ENCODE measurements around the gene KCTD13. TPM values are rescaled to one million over a fixed set of nuclear protein-coding genes. Genes with fewer than 3 reads are reported as not detected.

KCTD13 gene
- total and polyA plus RNA-seq, 10 of the 15 experiments (the other 5 are each of a cell fraction or from before 2014, with no cell fraction given) = 3.3 to 29.2 (median 12.5) TPM

DNA sequence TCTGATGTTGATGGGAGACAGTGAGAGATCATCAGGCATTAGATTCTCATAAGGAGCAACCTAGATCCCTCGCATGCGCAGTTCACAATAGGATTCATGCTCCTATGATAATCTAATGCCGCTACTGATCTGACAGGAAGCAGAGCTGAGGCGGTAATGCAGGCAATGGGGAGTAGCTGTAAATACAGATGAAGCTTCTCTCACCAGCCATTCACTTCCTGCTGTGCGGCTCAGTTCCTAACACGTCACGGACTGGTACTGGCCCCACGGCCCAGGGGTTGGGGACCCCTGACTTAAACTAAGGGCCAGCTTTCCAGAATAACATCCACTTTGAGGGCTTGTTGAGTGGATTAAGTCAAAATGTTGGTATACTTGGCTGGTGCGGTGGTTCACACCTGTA, 33.3 kb upstream of the KCTD13 start (continued):
- no peak for TF ChIP-seq NFYB (IDR thresholded peaks at IDR 0.05; ENCODE audit: insufficient read depth, low read depth, low read length)
- TF ChIP-seq HDGF (IDR thresholded peaks at IDR 0.05) = no peak
- no peak for TF ChIP-seq NFXL1 (IDR thresholded peaks at IDR 0.05; ENCODE audit: borderline replicate concordance)
- TF ChIP-seq NR2F1 (conservative IDR thresholded peaks at IDR 0.05) = no peak
- no peak for TF ChIP-seq MEF2B (IDR thresholded peaks at IDR 0.05; ENCODE audit: partially characterized antibody, poor library complexity, severe bottlenecking)

DNA sequence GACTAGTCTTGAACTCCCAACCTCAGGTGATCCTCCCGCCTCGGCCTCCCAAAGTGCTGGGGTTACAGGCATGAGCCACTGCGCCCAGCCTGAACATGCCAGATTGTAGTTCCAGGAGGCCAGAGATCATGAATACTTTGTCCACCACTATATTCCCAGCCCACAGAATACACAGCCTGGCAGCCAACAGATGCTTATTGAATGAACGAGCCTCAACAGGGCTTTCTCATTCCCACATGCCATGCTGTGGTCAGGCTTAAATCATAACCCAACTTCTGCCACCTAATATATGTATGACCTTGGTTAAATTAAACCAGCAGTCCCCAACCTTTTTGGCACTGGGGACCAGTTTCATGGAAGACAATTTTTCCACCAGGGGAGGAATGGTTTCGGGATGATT, 32.7 kb upstream of the KCTD13 start:
- ATAC-seq (no peak), DNase-seq (ENCODE audit: low read depth, low spot score) (no peak), FAIRE-seq (no peak)
- no peak for TF ChIP-seq EP300 (IDR thresholded peaks at IDR 0.05; ENCODE audit: borderline replicate concordance in 1 of 2, control insufficient read depth in 1 of 2, low read depth in 2 of 2, low read length in 2 of 2)
- no peak for TF ChIP-seq ZNF207 (IDR thresholded peaks at IDR 0.05; ENCODE audit: borderline replicate concordance)
- no peak for TF ChIP-seq NFXL1 (IDR thresholded peaks at IDR 0.05; ENCODE audit: borderline replicate concordance)
- TF ChIP-seq CEBPB (IDR thresholded peaks at IDR 0.05; ENCODE audit: borderline replicate concordance in 1 of 2, low read depth in 2 of 2, low read length in 2 of 2) = no peak
- TF ChIP-seq, protein P1, sequence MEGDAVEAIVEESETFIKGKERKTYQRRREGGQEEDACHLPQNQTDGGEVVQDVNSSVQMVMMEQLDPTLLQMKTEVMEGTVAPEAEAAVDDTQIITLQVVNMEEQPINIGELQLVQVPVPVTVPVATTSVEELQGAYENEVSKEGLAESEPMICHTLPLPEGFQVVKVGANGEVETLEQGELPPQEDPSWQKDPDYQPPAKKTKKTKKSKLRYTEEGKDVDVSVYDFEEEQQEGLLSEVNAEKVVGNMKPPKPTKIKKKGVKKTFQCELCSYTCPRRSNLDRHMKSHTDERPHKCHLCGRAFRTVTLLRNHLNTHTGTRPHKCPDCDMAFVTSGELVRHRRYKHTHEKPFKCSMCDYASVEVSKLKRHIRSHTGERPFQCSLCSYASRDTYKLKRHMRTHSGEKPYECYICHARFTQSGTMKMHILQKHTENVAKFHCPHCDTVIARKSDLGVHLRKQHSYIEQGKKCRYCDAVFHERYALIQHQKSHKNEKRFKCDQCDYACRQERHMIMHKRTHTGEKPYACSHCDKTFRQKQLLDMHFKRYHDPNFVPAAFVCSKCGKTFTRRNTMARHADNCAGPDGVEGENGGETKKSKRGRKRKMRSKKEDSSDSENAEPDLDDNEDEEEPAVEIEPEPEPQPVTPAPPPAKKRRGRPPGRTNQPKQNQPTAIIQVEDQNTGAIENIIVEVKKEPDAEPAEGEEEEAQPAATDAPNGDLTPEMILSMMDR (IDR thresholded peaks at IDR 0.05 in 2 of 3, conservative IDR thresholded peaks at IDR 0.05 in 1 of 3; ENCODE audit: control insufficient read depth in 2 of 3, extremely low read depth in 1 of 3, insufficient read depth in 1 of 3, low read depth in 3 of 3, low read length in 3 of 3) = no peak
- TF ChIP-seq POLR2AphosphoS5 (IDR thresholded peaks at IDR 0.05; ENCODE audit: low read length) = no peak
- TF ChIP-seq CREB1 (IDR thresholded peaks at IDR 0.05; ENCODE audit: low read depth) = no peak
- TF ChIP-seq TAF1 (IDR thresholded peaks at IDR 0.05; ENCODE audit: borderline replicate concordance, low read depth, low read length) = no peak
- no peak for TF ChIP-seq SIN3A (IDR thresholded peaks at IDR 0.05; ENCODE audit: low read depth, low read length)
- TF ChIP-seq ZNF274 (IDR thresholded peaks at IDR 0.05; ENCODE audit: insufficient read depth, insufficient read length) = no peak
- TF ChIP-seq ZBTB40 (IDR thresholded peaks at IDR 0.05; ENCODE audit: borderline replicate concordance) = no peak
- no peak for TF ChIP-seq MYC (IDR thresholded peaks at IDR 0.05; ENCODE audit: insufficient read depth, insufficient read length, insufficient replicate concordance, low read length, severe bottlenecking)
- no peak for TF ChIP-seq NRF1 (conservative IDR thresholded peaks at IDR 0.05; ENCODE audit: low read depth, low read length)
- TF ChIP-seq NR2C1 (IDR thresholded peaks at IDR 0.05) = no peak
- no peaks in the 10 kb centered on the region for H4K20me1 ChIP-seq (ENCODE audit: control insufficient read depth, insufficient read depth)
- peaks cover 4% of the 10 kb centered on the region; the same call in 1 of the 2 replicates for H3K79me2 ChIP-seq (ENCODE audit: control insufficient read depth, insufficient read depth, low read length)
- RAD21 ChIA-PET (ENCODE audit: unreplicated experiment) = no interaction called here
- H2AFZ ChIP-seq (ENCODE audit: control insufficient read depth, low read depth, low read length) = no peak overlapping the region
- 57% methylated on average over 5 of the region's 5 CpGs for WGBS (ENCODE audit: insufficient coverage, insufficient replicate concordance, low lambda C conversion rate, missing lambda C conversion rate)
- intact Hi-C loops (cut with micrococcal nuclease; ENCODE audit: unreplicated experiment) = no loop called here
- no TSS peak for BruUV-seq (replicated peaks)
- no peak overlapping the region for H3K4me2 ChIP-seq (ENCODE audit: control insufficient read depth, insufficient read depth)
- SMC1A ChIA-PET (ENCODE audit: uncharacterized antibody, unreplicated experiment) = no interaction called here
- no peaks in the 10 kb centered on the region for H3K36me3 ChIP-seq (ENCODE audit: control insufficient read depth in 2 of 2, insufficient read depth in 2 of 2, low read length in 1 of 2)
- peaks cover 2% of the 10 kb centered on the region; the same call in 1 of the 2 replicates for H3K4me1 ChIP-seq (ENCODE audit: control insufficient read depth, insufficient read depth, low read length)
- in situ Hi-C loops (cut with MboI) = no loop called here
- no peak overlapping the region for H3K4me3 ChIP-seq
- no peak overlapping the region for H3K27ac ChIP-seq (ENCODE audit: control insufficient read depth, insufficient read depth)
- no peaks in the 10 kb centered on the region for H3K9me3 ChIP-seq (replicated peaks; ENCODE audit: control insufficient read depth, insufficient read depth, low read length)
- POLR2A ChIA-PET = no interaction called here
- CTCF ChIA-PET = no interaction called here
- H3K9ac ChIP-seq (ENCODE audit: control insufficient read depth, insufficient read depth, low read length) = no peak overlapping the region
- no peaks in the 10 kb centered on the region for H3K27me3 ChIP-seq (replicated peaks in 1 of 2; ENCODE audit: control insufficient read depth in 2 of 2, insufficient read depth in 2 of 2, low read length in 1 of 2)

All from GM12878 (cell line).